ENCODE measurements around the gene KAT6B.
A peak's percentile ranks its signal among the peaks of the same experiment; 100 is the strongest.
"Not testable (repeated sequence)": the region's sequence is repeated elsewhere in the genome, so short reads cannot be mapped to it uniquely, and the experiment has no call there.

The KAT6B gene

GRCh38 chr10:74883428-74883827, 57.0 kb downstream of the KAT6B start:
- no peak for TF ChIP-seq CTCF (IDR thresholded peaks at IDR 0.05; ENCODE audit: insufficient read depth, low read depth, low read length, missing control alignments)
- DNase-seq (ENCODE audit: low read depth): no peak
- H3K4me3 ChIP-seq (ENCODE audit: low read length): no peak overlapping the region

DNA sequence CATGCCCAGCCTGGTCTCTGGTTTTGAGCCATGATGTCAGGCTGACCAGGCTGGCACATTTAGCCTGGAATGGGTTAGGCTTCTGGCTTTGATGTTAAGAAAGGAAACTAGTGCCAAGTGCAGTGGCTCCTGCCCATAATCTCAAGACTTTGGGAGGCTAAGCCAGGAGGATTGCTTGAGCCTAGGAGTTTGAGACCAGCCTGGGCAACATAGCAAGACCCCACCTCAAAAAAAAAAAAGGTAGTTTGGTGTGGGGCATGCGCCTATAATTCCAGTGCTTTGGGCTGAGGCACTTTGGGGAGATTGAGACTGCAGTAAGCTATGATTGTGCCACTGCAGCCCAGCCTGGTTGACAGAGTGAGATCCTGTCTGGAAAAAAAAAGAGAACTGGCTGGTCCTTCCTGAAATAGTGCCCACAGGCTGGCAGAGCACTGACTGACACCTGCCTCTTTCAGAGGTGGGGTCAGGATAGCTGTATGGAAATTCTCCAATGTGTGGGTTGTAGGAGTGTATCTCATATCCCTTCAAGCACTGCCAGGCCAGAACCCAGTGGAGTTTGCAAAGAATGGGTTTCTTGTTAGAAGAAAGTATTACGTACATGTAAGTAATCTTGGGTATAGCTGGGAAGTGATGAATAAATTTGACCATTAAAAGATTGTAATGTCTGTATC, 61.3 kb downstream of the KAT6B start:
- TF ChIP-seq CTCF (IDR thresholded peaks at IDR 0.05; ENCODE audit: insufficient read depth, low read depth, low read length, missing control alignments): no peak
- no peak for DNase-seq (ENCODE audit: low read depth)
- H3K4me3 ChIP-seq (ENCODE audit: low read length): no peak overlapping the region

GRCh38 chr10:74888962-74889661, 62.7 kb downstream of the KAT6B start:
- no peak overlapping the region for H3K4me3 ChIP-seq (ENCODE audit: low read length)
- TF ChIP-seq CTCF (IDR thresholded peaks at IDR 0.05; ENCODE audit: insufficient read depth, low read depth, low read length, missing control alignments): peak; percentile 14

DNA sequence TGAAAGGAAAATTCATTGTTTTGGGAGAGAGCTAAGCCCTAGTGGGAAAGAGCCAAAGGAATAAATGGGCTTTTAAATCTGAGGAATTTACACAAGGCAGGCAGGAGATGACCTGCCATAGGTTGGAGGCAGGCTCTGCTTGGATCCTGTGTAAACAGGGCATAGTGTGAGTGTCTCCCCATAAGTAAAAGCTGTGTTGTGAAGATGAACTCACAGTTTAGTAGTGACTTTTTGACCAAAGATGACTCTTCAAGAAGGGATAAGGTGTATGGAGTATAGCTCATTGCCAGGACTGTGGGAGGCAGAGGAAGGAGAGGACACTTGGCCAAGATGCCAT, 63.2 kb downstream of the KAT6B start:
- TF ChIP-seq CTCF (IDR thresholded peaks at IDR 0.05; ENCODE audit: insufficient read depth, low read depth, low read length, missing control alignments): no peak
- no peak for DNase-seq (ENCODE audit: low read depth)
- no peak overlapping the region for H3K4me3 ChIP-seq (ENCODE audit: low read length)

More at GRCh38 chr10:74888962-74889661, 62.7 kb downstream of the KAT6B start:
- peak; percentile 15 for DNase-seq (ENCODE audit: low read depth)

DNA sequence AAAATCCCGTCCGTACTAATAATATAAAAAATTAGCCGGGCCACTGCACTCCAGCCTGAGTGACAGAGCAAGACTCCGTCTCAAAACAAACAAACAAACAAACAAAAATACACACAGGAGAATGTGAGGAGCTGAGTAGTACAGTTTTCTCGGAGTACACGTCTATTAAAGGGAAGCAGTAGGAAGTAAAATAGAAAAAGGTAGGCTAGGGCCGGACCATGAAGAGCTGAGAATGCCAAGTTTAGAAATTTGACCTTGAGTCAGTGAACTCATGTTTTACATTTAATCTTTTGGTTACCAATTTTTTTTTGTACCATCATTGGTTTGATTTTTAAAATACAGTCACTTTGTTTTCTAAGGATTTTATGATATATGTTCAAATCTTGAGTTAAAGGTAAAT, 64.1 kb downstream of the KAT6B start:
- no peak for DNase-seq (ENCODE audit: low read depth)

DNA sequence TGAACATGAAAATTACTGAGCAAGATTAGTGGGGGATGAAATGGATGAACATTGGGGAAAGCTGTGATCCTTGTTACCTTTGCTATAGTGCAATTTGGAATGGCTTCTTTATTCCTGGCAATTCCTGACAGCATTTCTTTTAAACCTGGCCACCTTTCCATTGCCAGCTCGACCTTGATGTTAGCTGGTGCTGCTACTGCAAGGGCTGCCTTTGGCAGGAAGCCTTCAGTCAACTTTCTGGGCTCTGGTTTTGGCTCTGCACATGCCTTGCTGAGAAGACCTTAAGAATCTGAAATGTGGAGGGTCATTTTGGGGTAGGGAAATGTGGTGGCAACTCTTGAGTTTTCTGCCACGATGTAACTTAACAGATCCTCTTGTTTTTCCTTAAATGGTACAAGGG, 64.7 kb downstream of the KAT6B start:
- no peak overlapping the region for H3K4me3 ChIP-seq (ENCODE audit: low read length)
- DNase-seq (ENCODE audit: low read depth): no peak
- no peak for TF ChIP-seq CTCF (IDR thresholded peaks at IDR 0.05; ENCODE audit: insufficient read depth, low read depth, low read length, missing control alignments)

More for the DNA sequence above, 64.1 kb downstream of the KAT6B start:
- no peak for TF ChIP-seq CTCF (IDR thresholded peaks at IDR 0.05; ENCODE audit: insufficient read depth, low read depth, low read length, missing control alignments)
- H3K4me3 ChIP-seq (ENCODE audit: low read length): no peak overlapping the region

GRCh38 chr10:74892839-74893238, 66.4 kb downstream of the KAT6B start:
- H3K4me3 ChIP-seq (ENCODE audit: low read length): no peak overlapping the region
- DNase-seq (ENCODE audit: low read depth): no peak
- TF ChIP-seq CTCF (IDR thresholded peaks at IDR 0.05; ENCODE audit: insufficient read depth, low read depth, low read length, missing control alignments): no peak

GRCh38 chr10:74893329-74893728, 66.9 kb downstream of the KAT6B start:
- DNase-seq (ENCODE audit: low read depth); H3K4me3 ChIP-seq (ENCODE audit: low read length): not testable (repeated sequence)

Measured in epithelial cell of esophagus (primary cell).